ENCODE results near the gene TRIM45. TPM values are rescaled to one million over a fixed set of nuclear protein-coding genes. Genes with fewer than 3 reads are reported as not detected.
A peak's percentile ranks its signal among the peaks of the same experiment; 100 is the strongest.

The TRIM45 gene
- total RNA-seq, 2 donors from 2014 or later, result 7.5 to 8.6 TPM

GRCh38 chr1:117136749-117137148 is 15.2 kb upstream of the TRIM45 start:
- Histone ChIP-seq H3K4me3 (no peak overlapping the region), H3K4me1 (no peaks in the 10 kb centered on the region), H3K36me3 (replicated peaks in 1 of 2; ENCODE audit: insufficient read depth in 1 of 2, low read depth in 2 of 2) (no peaks in the 10 kb centered on the region), H3K27me3 (no peaks in the 10 kb centered on the region), H3K9me3 (no peaks in the 10 kb centered on the region), H3K27ac (no peak overlapping the region)
- intact Hi-C loops (cut with DNase I), result no loop called here
- no peak for TF ChIP-seq CTCF (IDR thresholded peaks at IDR 0.05)
- no peak for TF ChIP-seq POLR2A (IDR thresholded peaks at IDR 0.05)
- ATAC-seq, result no peak
- DNase-seq, result no peak
- 50 to 59% methylated on average over 2 of the region's 2 CpGs for WGBS, 2 donors

- intact Hi-C loops (cut with DNase I), result no loop called here
- Histone ChIP-seq H3K4me3 (no peak overlapping the region), H3K4me1 (no peaks in the 10 kb centered on the region), H3K36me3 (replicated peaks in 1 of 2; ENCODE audit: insufficient read depth in 1 of 2, low read depth in 2 of 2) (no peaks in the 10 kb centered on the region), H3K9me3 (no peaks in the 10 kb centered on the region), H3K27ac (no peak overlapping the region), H3K27me3 (no peaks in the 10 kb centered on the region)
- DNase-seq, result no peak
- WGBS, 2 donors, result 79 to 80% methylated on average over 2 of the region's 2 CpGs
- no peak for ATAC-seq
- TF ChIP-seq POLR2A (IDR thresholded peaks at IDR 0.05) (no peak), CTCF (IDR thresholded peaks at IDR 0.05) (no peak)
These were observed 13.8 kb upstream of the TRIM45 start for GRCh38 chr1:117135329-117135728.

GRCh38 chr1:117130526-117130925 is 9.0 kb upstream of the TRIM45 start:
- Histone ChIP-seq H3K4me3 (no peak overlapping the region), H3K9me3 (no peaks in the 10 kb centered on the region), H3K36me3 (replicated peaks in 1 of 2; ENCODE audit: insufficient read depth in 1 of 2, low read depth in 2 of 2) (no peaks in the 10 kb centered on the region), H3K4me1 (peaks cover 10% of the 10 kb centered on the region), H3K27me3 (no peaks in the 10 kb centered on the region), H3K27ac (no peak overlapping the region)
- WGBS, 2 donors, result 75 to 87% methylated on average over 4 of the region's 4 CpGs
- intact Hi-C loops (cut with DNase I), result no loop called here
- no peak for ATAC-seq
- no peak for TF ChIP-seq CTCF (IDR thresholded peaks at IDR 0.05)
- no peak for TF ChIP-seq POLR2A (IDR thresholded peaks at IDR 0.05)
- no peak for DNase-seq

GRCh38 chr1:117128323-117129079 is 7.0 kb upstream of the TRIM45 start:
- Histone ChIP-seq H3K27ac (peak overlapping the region in 3 of 4 donors; percentile 27 to 54 (median 49)), H3K9me3 (no peaks in the 10 kb centered on the region), H3K4me1 (peaks cover 10% of the 10 kb centered on the region), H3K36me3 (replicated peaks in 1 of 2; ENCODE audit: insufficient read depth in 1 of 2, low read depth in 2 of 2) (no peaks in the 10 kb centered on the region), H3K27me3 (no peaks in the 10 kb centered on the region), H3K4me3 (no peak overlapping the region)
- intact Hi-C loops (cut with DNase I), result loop anchor here (10.0 kb wide), 2 partner anchors 54 to 156 kb away; no protein-coding TSS in a partner anchor
- TF ChIP-seq CTCF (IDR thresholded peaks at IDR 0.05) (peak; percentile 30 to 62 (median 48)), POLR2A (IDR thresholded peaks at IDR 0.05) (no peak)
- WGBS, 2 donors, result 19 to 21% methylated on average over 5 of the region's 5 CpGs
- peak; percentile 71 for ATAC-seq
- DNase-seq, result no peak

- Histone ChIP-seq H3K4me3 (no peak overlapping the region), H3K27ac (no peak overlapping the region), H3K27me3 (no peaks in the 10 kb centered on the region), H3K4me1 (peaks cover 10% of the 10 kb centered on the region), H3K9me3 (no peaks in the 10 kb centered on the region), H3K36me3 (replicated peaks in 1 of 2; ENCODE audit: insufficient read depth in 1 of 2, low read depth in 2 of 2) (no peaks in the 10 kb centered on the region)
- intact Hi-C loops (cut with DNase I), result loop anchor here (10.0 kb wide), 2 partner anchors 53 to 157 kb away; no protein-coding TSS in a partner anchor
- no peak for DNase-seq
- TF ChIP-seq CTCF (IDR thresholded peaks at IDR 0.05), result no peak
- no peak for TF ChIP-seq POLR2A (IDR thresholded peaks at IDR 0.05)
- ATAC-seq, result no peak
These were observed 6.2 kb upstream of the TRIM45 start for GRCh38 chr1:117127795-117128194.

Data from body of pancreas (tissue), 4 donors.